Stimulated activated CD8-positive, alpha-beta memory T cell treated with anti-CD3 and anti-CD28 coated beads, Interleukin-7, amount 100 ng/mL, for 4 hours (primary cell): ENCODE data around the gene RARRES1.

Source experiments
- DNase-seq, 2 donors: peaks; one replicate each; pipeline ENCODE4 v3.0.0-alpha.2; 2020; ENCODE audit warnings: low read depth in 2 of 2

Gene RARRES1

GRCh38 chr3:158731938-158732855, at the start of gene RARRES1:
Gene RARRES1, minus strand, starts transcription at chr3:158732457. Its CDS starts 42 bp downstream, at chr3:158732415.
- DNase-seq = peak in 1 of 2 donors; percentile 28

GRCh38 chr3:158781849-158782248, 49.6 kb upstream of the RARRES1 start:
- DNase-seq = no peak

GRCh38 chr3:158781191-158781590, 48.9 kb upstream of the RARRES1 start:
- DNase-seq = no peak

GRCh38 chr3:158780766-158781165, 48.5 kb upstream of the RARRES1 start:
- no peak for DNase-seq

- no peak for DNase-seq
Observed at GRCh38 chr3:158777161-158777873, 45.1 kb upstream of the RARRES1 start.

- DNase-seq = no peak
Observed at GRCh38 chr3:158776531-158776930, 44.3 kb upstream of the RARRES1 start.

- DNase-seq = no peak
Observed at GRCh38 chr3:158775426-158776410, 43.5 kb upstream of the RARRES1 start.

- no peak for DNase-seq
Observed at GRCh38 chr3:158774965-158775364, 42.7 kb upstream of the RARRES1 start.

- DNase-seq = no peak
Observed at GRCh38 chr3:158773845-158774830, 41.9 kb upstream of the RARRES1 start.

GRCh38 chr3:158773166-158773565, 40.9 kb upstream of the RARRES1 start:
- no peak for DNase-seq

GRCh38 chr3:158771982-158772381, 39.7 kb upstream of the RARRES1 start:
- DNase-seq = no peak

GRCh38 chr3:158771577-158771976, 39.3 kb upstream of the RARRES1 start:
- no peak for DNase-seq

GRCh38 chr3:158770741-158771350, 38.6 kb upstream of the RARRES1 start:
- no peak for DNase-seq

GRCh38 chr3:158769952-158770740, 37.9 kb upstream of the RARRES1 start:
- no peak for DNase-seq

GRCh38 chr3:158769549-158769948, 37.3 kb upstream of the RARRES1 start:
- DNase-seq = no peak

- no peak for DNase-seq
Observed at GRCh38 chr3:158768881-158769543, 36.8 kb upstream of the RARRES1 start.

GRCh38 chr3:158768361-158768787, 36.1 kb upstream of the RARRES1 start:
- DNase-seq = no peak

- no peak for DNase-seq
Observed at GRCh38 chr3:158766364-158766763, 34.1 kb upstream of the RARRES1 start.
